Measurements from ENCODE around the gene GAGE12J. TPM values are rescaled to one million over a fixed set of nuclear protein-coding genes. Genes with fewer than 3 reads are reported as not detected.
"Not testable (repeated sequence)": the region's sequence is repeated elsewhere in the genome, so short reads cannot be mapped to it uniquely, and the experiment has no call there.

Gene GAGE12J
- not detected in 2 replicates for total RNA-seq (2011; cell fraction: chromatin; rRNA removed; ENCODE audit: low replicate concordance)
- not detected in 2 replicates for total RNA-seq (2011; cell fraction: nucleolus; rRNA removed)
- total RNA-seq (2011; cell fraction: nucleoplasm; rRNA removed), result not detected in 2 replicates
- total RNA-seq (2014; rRNA removed) (4.2 TPM in 1 of 2 replicates, not detected in the other), total RNA-seq (2014; rRNA removed; fragmentation: Illumina TruSeq; extraction: Trizol) (2.7 TPM in 1 of 2 replicates, not detected in the other), total RNA-seq (2015; rRNA removed; fragmentation: Illumina TruSeq; extraction: Trizol) (0.75 TPM in 1 of 2 replicates, not detected in the other), total RNA-seq (2021) (not detected in 2 replicates), polyA plus RNA-seq (2011; rRNA removed) (0.24 and 0.57 TPM in 2 replicates), polyA plus RNA-seq (2014; fragmentation: Illumina TruSeq; extraction: Trizol) (not detected in 2 replicates), polyA plus RNA-seq (2014; fragmentation: Nextera tagmentation; extraction: Ambion mirVana) (under 1 TPM; 0.72 to 0.84 TPM), polyA plus RNA-seq (2014; rRNA removed) (0.20 TPM in 1 of 2 replicates, not detected in the other), polyA minus RNA-seq (2011; rRNA and poly(A)+ RNA removed) (1.6 and 1.8 TPM in 2 replicates), Bru-seq, nascent RNA (percentile 49 among the genes with signal in this experiment), BruChase-seq, experiment 1, labeled RNA remaining after a 2-hour chase (percentile 42 among the genes with signal in this experiment), BruChase-seq, experiment 2, labeled RNA remaining after a 6-hour chase (percentile 40 among the genes with signal in this experiment)
- not detected in 2 replicates for polyA plus RNA-seq (2011; cell fraction: cytosol; rRNA removed)
- not detected in 2 replicates for polyA plus RNA-seq (2011; cell fraction: nucleus; rRNA removed)
- polyA plus RNA-seq (2012), result 3.5 TPM in 1 of 2 replicates, not detected in the other
- polyA minus RNA-seq (2011; cell fraction: cytosol; rRNA and poly(A)+ RNA removed), result not detected in 2 replicates
- polyA minus RNA-seq (2011; cell fraction: nucleus; rRNA and poly(A)+ RNA removed), result not detected in 2 replicates
- long read RNA-seq, experiment 1, transcript GAGE12J-201 (5 exons, 541 nt), result major isoform, 408 of 555 reads
- long read RNA-seq, experiment 1, partial matches to known transcripts, result 141 of 555 reads
- long read RNA-seq, experiment 1, other reads (novel, unspliced or antisense), result 6 of 555 reads
- long read RNA-seq, experiment 2, transcript GAGE12J-201 (5 exons, 541 nt), result major isoform, 210 of 244 reads
- long read RNA-seq, experiment 2, partial matches to known transcripts, result 23 of 244 reads
- long read RNA-seq, experiment 2, other reads (novel, unspliced or antisense), result 11 of 244 reads
- long read RNA-seq, experiment 3, transcript GAGE12J-201 (5 exons, 541 nt), result major isoform, 344 of 348 reads
- long read RNA-seq, experiment 3, partial matches to known transcripts, result 1 of 348 reads
- long read RNA-seq, experiment 3, other reads (novel, unspliced or antisense), result 3 of 348 reads

- intact Hi-C loops (cut with micrococcal nuclease); in situ Hi-C loops (cut with MboI); DNase-seq (ENCODE audit: extremely low read depth in 1 of 4, low spot score in 3 of 4); H2AFZ ChIP-seq (ENCODE audit: low read depth, low read length); H3K4me1 ChIP-seq (replicated peaks in 1 of 2; ENCODE audit: control insufficient read depth in 2 of 2, insufficient read depth in 2 of 2, low read length in 2 of 2); H3K79me2 ChIP-seq (ENCODE audit: control insufficient read depth, insufficient read depth, low read length); H3K9me1 ChIP-seq (ENCODE audit: control insufficient read depth, insufficient read depth, low read length); H3K4me2 ChIP-seq (ENCODE audit: insufficient read depth, low read length); POLR2A ChIA-PET; H3K9me3 ChIP-seq (replicated peaks; ENCODE audit: control insufficient read depth, insufficient read depth, low read depth, low read length); CTCF ChIA-PET (ENCODE audit: low intra/inter-chr PET ratio); H3K27ac ChIP-seq (ENCODE audit: extremely low read depth, low read depth, low read length); ATAC-seq; FAIRE-seq; BruUV-seq (replicated peaks); H4K20me1 ChIP-seq (replicated peaks; ENCODE audit: control insufficient read depth, insufficient read depth, low read length); H3K36me3 ChIP-seq (ENCODE audit: control insufficient read depth, insufficient read depth, low read length); H3K9ac ChIP-seq (ENCODE audit: insufficient read depth in 1 of 2, low read depth in 2 of 2, low read length in 2 of 2); H3K27me3 ChIP-seq (ENCODE audit: control insufficient read depth in 2 of 2, insufficient read depth in 2 of 2, low read length in 2 of 2): not testable (repeated sequence)
- no CpG with 5 or more reads among the region's 16 CpGs for WGBS (ENCODE audit: insufficient coverage, low coverage, missing lambda C conversion rate)
- H3K4me3 ChIP-seq, result peak within 1 kb of the TSS; percentile 29
Measured at GRCh38 chrX:49321737-49322136, at the start of gene GAGE12J. TSS of gene GAGE12J (plus strand) at chrX:49322037. CDS start at chrX:49323194, 1,157 bp downstream.

Data from K562 (cell line).